ENCODE data around the gene FDXR. TPM values are rescaled to one million over a fixed set of nuclear protein-coding genes. Genes with fewer than 3 reads are reported as not detected.

Gene FDXR
- polyA plus RNA-seq, 1 donor: 2.0 TPM

DNA sequence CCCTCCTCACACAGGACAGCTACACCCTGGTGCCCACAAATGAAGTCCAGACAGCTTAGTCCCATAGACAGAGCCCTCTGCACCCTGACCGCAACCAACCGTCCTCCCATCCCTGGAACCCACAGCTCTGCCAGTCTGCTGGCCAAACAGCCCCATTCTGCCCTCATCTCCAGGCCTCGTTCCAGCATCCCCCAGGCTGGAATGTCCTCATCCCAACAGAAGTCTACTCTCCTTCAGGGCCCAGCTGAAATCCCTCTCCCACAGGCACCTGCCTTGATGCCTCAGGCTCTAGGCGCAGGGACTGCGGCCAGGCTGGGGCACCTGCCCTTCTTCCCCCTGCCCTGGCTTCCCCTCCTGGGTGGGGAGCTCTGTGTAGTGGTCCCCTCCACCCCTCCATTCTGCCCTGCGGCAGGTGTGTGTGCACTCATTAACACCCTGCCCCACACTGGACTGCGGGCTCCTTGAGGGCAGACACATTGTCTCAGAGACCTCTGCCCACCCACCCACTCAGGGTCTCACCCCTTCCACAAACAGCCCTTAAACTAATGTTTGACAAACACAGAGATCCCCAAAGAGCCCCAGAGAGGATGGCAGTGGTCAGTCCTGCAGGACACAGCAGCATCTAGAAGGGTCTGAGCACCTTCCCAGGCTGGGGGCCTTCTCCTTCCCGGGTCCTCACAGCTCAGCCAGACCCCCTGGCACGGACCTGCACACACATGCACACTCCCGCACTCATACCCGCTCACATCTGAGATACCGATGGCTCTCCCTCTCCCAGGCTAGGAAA, 13.9 kb downstream of the FDXR start:
- no peak for DNase-seq (ENCODE audit: low read depth)

- no peak for DNase-seq (ENCODE audit: low read depth)
Observed at GRCh38 chr17:74857191-74857590, 15.6 kb downstream of the FDXR start.

DNA sequence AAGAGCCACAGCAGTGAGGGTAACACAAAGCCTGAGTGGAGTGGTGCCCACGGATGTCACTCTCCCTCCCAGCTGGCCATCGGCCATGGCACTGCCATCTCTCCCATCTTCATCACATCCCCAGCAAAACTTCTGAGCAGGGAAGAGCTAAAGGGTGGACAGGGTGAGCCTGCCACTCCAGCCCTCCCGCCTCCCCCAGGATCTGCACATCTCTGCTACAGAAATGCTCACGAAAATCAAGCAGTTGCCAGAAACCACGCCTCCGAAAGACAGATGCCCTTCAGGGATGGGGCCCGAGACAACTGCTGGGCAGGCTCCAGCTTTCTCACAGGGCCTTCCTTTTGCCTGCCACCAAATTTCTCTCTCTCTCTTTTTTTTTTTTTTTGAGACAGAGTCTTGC, 16.7 kb downstream of the FDXR start:
- no peak for DNase-seq (ENCODE audit: low read depth)

- no peak for DNase-seq (ENCODE audit: low read depth)
Observed at GRCh38 chr17:74855323-74855722, 17.5 kb downstream of the FDXR start.

DNA sequence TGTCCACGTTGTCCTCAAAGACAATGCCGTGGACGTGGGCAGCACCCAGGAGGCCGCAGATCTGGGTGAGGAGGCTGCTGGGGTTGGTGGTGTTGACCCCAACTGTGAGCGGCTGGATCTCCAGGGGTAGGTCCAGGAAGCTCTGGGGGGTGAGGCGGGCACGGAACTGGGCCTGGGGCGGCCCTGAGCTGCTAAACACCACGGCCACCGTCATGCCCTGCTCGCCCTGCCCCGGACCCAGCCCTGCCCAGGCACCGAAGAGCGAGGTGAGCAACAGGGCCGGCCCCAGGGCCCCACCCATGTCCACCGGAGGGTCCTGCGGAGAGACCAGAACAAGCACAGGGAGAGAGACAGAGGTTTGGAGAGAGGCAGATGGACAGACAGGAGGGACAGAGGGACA, 18.0 kb downstream of the FDXR start:
- DNase-seq (ENCODE audit: low read depth): no peak

GRCh38 chr17:74853669-74854068, 19.1 kb downstream of the FDXR start:
- no peak for DNase-seq (ENCODE audit: low read depth)

- DNase-seq (ENCODE audit: low read depth): no peak
Observed at GRCh38 chr17:74853048-74853397, 19.8 kb downstream of the FDXR start.

DNA sequence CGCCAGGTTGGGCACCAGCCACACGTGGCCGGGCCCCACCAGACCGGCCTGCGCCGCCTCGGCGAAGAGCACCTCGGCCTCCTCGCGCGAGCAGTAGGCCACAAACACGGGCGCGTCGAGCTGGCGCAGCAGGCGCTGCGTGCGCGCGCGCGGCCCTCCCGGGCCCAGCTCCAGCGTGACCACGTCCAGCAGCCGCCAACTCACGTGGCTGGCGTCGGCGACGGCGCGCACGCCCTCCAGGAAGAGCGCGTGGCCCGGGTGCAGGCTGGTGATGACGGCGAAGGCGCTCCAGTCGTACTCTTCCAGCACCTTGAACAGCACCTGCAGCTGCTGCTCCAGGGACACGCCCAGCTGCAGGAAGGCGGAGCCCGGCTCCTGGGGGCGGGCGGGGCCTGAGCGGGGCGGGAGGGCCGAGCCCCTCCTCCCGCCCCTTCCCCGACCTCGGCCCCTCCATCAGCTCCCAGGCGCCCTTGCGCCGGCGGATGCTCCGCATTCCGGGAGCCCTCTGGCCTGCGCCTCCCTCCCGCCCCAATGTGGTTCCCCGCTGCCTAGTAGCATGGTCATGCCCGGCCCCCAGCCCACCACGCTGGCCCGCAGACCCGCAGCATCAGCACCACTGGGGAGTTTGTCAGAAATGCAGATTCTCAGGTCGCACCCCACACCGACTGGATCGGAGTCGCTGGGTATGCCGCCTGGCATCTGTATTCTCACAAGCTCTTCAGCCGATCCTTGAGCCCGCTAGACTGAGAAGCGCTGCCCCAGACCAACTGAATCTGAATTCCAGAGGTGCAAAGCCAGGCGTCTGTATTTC, 20.4 kb downstream of the FDXR start:
- DNase-seq (ENCODE audit: low read depth): no peak

DNA sequence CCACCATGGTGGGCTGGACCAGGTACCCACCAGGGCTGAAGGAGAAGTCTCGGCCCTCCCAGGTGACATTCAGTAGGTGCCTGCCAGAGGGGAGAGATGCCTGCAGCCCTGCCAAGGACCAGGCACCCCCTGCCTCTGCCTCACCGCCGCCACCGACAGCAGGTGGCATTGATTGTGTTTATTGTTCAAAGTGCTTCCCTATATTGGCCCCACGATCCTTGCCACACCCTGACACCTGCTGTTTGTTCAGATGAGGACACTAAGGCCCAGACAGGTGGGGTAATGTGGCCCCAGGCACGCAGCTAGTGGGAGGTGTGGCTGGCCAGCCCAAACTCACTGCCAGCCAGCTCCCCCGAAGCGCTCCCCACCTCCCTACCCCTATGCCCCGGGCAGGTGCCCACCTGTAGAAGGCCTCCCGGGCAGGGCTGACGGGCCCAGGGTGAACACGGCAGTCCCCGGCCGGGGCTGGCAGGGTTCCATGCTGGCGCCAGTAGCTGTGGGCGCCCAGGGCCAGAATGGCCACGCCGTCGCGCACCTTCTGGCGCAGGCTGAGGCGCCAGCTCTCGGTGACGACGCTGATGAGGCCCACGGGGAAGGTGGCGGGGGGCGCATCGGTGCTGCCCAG, 21.1 kb downstream of the FDXR start:
- DNase-seq (ENCODE audit: low read depth): no peak

GRCh38 chr17:74850914-74851313, 21.9 kb downstream of the FDXR start:
- no peak for DNase-seq (ENCODE audit: low read depth)

DNA sequence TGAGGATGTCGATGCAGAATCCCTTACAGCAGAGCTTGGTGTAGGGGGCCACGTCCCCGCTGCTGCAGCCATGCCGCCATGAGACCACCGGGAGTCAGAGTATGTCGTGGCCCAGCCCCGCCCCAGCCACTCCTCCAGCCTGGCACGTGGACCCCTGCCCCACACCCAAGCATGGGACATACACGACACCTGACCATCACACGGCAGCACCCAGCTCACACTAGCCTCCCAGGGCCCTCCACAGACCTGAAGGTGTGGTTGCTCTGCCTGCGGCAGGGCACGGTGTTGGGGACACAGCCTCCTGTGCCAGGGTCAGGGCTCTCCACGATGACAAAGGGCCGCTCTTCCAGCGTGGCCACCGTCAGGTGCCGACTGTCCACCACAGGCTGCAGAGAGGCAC, 22.5 kb downstream of the FDXR start:
- DNase-seq (ENCODE audit: low read depth): no peak

- DNase-seq (ENCODE audit: low read depth): no peak
Observed at GRCh38 chr17:74848656-74849399, 24.0 kb downstream of the FDXR start.

DNA sequence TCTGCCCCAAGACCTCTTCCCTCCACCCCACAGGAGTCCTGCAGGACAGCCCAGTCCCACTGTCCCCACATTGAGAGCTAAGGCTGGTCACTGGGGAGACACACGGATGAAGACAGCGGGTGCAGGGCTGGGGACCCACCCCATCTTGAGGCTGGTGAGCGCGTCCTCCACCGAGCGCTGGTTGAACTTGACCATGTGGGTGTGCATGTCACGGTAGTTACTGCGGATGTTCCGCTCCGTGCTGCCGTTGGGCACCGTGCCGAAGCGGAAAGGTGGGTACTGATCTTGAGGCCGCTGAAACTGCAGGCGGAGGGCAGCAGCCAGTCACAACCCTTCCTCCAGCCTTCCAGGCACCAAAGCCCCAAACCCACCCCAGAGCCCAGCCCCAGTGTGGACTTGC, 26.2 kb downstream of the FDXR start:
- DNase-seq (ENCODE audit: low read depth): no peak

DNA sequence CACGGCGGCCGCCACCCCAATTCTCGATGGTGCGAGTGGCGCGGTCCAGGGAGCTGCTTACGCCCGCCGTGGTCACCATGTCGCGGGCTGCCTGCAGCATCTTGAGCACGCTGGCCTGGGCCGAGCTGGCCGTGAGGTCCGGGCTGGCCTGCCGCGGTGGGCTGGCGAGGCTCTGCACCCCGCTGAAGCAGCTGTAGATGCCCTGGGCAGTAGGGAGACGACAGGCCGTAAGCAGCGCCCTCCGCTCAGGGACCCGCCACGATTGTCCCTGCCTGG, 29.5 kb downstream of the FDXR start:
- DNase-seq (ENCODE audit: low read depth): no peak

DNA sequence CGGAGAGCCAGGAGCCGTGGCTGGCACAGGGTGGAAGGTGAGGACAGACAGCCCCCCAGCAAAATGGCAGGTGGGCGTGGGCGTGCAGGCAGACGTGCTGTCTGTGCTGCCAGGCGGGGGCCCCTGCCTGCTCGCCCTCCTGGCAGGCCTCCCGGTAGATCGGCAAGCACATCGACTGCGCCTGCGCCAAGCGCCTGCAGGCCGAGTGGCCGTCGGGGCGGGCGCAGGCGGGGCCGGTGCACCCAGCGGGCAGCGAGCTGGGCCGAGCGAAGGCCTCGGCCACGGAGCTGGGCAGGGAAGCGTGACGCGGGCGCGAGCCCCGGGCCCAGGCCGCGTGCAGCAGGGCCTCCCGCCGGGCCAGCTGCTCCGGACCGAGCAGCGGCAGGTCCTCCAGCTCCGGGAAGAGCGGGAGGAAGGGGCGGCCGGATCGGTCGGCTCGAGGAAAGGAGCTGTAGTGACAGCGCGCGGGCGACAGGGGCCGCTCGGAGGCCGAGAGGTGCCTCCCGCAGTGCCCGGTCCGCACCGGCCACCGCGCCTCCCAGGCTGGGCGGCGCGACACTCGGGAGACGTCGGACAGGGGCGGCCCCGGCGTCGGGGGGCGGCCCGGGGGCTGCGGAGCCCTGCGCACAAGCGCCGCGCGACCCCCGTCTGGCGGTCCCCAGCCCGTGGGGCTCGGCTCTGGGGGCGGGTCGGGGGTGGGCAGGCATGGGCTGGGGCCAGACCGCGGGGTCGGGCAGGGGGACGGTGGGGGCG, 30.0 kb downstream of the FDXR start:
- DNase-seq (ENCODE audit: low read depth): no peak

DNA sequence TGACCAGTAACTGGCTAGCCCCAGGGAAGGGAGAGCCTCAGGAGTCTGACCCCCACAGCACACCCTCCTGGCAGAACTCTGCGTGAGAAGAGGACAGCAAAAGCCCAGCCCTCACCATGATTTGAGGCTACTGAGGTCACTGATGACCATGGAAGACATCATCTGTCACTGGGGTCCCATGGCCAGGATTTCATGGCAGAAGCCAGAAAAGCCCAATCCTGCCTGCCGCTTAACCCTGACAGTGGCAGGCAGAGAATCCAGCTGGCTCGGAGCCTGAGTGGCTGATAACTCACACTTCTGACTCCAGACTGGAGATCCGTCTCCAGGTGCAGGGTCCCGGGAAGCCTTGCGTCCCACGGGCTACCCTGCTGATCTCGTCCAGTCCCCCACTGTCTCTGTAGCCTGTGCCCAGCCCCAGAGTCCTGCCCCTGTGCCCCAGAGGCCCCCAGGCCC, 30.6 kb downstream of the FDXR start:
- no peak for DNase-seq (ENCODE audit: low read depth)

DNA sequence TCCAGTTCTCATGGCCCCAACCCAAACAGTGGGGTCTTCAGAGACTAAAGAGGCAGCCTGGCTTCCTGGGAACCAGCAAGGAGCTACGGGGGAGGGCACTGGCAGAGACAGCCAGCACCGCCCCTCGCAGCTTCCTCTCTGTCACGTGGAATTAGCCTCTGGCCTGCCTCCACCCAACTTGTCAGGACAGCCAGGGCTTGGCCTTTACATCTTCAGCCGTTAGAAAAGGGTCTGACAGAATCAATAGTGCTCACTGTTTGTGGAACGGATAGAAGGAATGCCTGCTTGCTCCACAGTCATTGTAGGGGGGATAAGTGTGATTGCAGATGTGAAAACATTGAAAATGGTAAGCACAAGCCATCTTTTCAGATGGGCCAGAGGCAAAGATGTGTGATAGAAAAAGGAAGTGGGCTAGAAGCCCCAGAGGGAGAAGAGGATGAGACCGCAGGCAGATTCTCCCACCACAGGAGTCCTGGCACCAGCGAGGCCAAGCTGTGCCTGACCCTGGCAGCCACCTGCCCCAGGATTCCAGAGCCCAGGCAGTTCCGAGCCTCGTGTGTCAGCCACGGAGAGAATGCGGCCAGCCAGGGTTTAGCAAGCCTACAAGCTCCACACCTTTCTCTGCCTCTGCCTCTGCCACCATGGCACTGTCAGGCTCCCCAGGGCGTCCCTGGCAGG, 31.7 kb downstream of the FDXR start:
- no peak for DNase-seq (ENCODE audit: low read depth)

- no peak for DNase-seq (ENCODE audit: low read depth)
Observed at GRCh38 chr17:74839990-74840852, 32.6 kb downstream of the FDXR start.

- no peak for DNase-seq (ENCODE audit: low read depth)
Observed at GRCh38 chr17:74838274-74838673, 34.5 kb downstream of the FDXR start.
